ENCODE data around the gene KIR3DL3.
"Not testable (repeated sequence)": the region's sequence is repeated elsewhere in the genome, so short reads cannot be mapped to it uniquely, and the experiment has no call there.

DNA sequence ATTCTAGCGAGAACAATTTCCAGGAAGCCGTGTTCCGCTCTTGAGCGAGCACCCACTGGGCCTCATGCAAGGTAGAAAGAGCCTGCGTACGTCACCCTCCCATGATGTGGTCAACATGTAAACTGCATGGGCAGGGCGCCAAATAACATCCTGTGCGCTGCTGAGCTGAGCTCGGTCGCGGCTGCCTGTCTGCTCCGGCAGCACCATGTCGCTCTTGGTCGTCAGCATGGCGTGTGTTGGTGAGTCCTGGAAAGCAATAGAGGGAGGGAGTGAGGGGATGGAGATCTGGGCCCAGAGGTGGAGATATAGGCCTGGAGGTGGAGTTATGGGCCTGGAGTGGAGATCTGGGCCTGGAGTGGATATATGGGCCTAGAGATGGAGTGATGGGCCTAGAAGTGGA, 45.4 kb downstream of the KIR3DL3 start, which contains the start of gene KIR2DL1:
- TF ChIP-seq, protein P1, sequence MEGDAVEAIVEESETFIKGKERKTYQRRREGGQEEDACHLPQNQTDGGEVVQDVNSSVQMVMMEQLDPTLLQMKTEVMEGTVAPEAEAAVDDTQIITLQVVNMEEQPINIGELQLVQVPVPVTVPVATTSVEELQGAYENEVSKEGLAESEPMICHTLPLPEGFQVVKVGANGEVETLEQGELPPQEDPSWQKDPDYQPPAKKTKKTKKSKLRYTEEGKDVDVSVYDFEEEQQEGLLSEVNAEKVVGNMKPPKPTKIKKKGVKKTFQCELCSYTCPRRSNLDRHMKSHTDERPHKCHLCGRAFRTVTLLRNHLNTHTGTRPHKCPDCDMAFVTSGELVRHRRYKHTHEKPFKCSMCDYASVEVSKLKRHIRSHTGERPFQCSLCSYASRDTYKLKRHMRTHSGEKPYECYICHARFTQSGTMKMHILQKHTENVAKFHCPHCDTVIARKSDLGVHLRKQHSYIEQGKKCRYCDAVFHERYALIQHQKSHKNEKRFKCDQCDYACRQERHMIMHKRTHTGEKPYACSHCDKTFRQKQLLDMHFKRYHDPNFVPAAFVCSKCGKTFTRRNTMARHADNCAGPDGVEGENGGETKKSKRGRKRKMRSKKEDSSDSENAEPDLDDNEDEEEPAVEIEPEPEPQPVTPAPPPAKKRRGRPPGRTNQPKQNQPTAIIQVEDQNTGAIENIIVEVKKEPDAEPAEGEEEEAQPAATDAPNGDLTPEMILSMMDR (IDR thresholded peaks at IDR 0.05; ENCODE audit: low read length), result not testable (repeated sequence)
- not testable (repeated sequence) for TF ChIP-seq EZH2 (IDR thresholded peaks at IDR 0.05; ENCODE audit: borderline replicate concordance, low read length)
